Colonic mucosa (tissue), 4 donors: ENCODE measurements around the gene ZDHHC9. TPM values are rescaled to one million over a fixed set of nuclear protein-coding genes. Genes with fewer than 3 reads are reported as not detected.

Experiments
- DNase-seq: peaks from one replicate; pipeline ENCODE4 v3.0.0-alpha.2; 2020
- H3K27ac ChIP-seq: fragments of 200-600 bp; one replicate; pipeline ENCODE4 v1.8.0; 2021
- H3K27me3 ChIP-seq: fragments of 200-600 bp; one replicate; pipeline ENCODE4 v1.8.0; 2021
- H3K36me3 ChIP-seq: fragments of 200-600 bp; one replicate; pipeline ENCODE4 v1.8.0; 2021
- H3K4me1 ChIP-seq: fragments of 200-600 bp; one replicate; pipeline ENCODE4 v1.8.0; 2021; ENCODE audit warnings: mild to moderate bottlenecking
- H3K4me3 ChIP-seq: fragments of 200-600 bp; one replicate; pipeline ENCODE4 v1.8.0; 2021
- H3K9ac ChIP-seq, 2 donors: one replicate each; pipeline ENCODE4 v1.7.0; 2013; ENCODE audit warnings: control low read depth in 2 of 2, low read depth in 2 of 2, low read length in 2 of 2
- H3K9me3 ChIP-seq: fragments of 200-600 bp; one replicate; pipeline ENCODE4 v1.8.0; 2021
- CTCF ChIP-seq: fragments of 200-600 bp; IDR thresholded peaks from one replicate; pipeline ENCODE4 v1.8.0; 2022; ENCODE audit warnings: antibody characterized with exemption, mild to moderate bottlenecking
- intact Hi-C: fragments of 100-400 bp; cut with DNase I; formaldehyde crosslinking; loops from one replicate; pipeline ENCODE4 v1.14.1; 2022
- total RNA-seq, 2 donors: library from RNA; stranded (reverse); fragmentation: NEBNext Ultra II Directional in 1 of 2; extraction: Animal tissue kit (Norgen Biotek cat#: 25700) in 1 of 2; gene quantifications; one replicate each; pipeline ENCODE4 v1.2.1, GENCODE V29; 2021
- donor health status: healthy.
- donor health status: DM: no; HTN: no; CAD: no.
- donor health status: DM: no; HTN: no; CAD: no.

ZDHHC9 gene
- total RNA-seq, 2 donors from 2014 or later: 39.5 to 41.5 TPM

GRCh38 chrX:129798888-129799287 is 44.8 kb downstream of the ZDHHC9 start:
- H3K36me3 ChIP-seq: no peaks in the 10 kb centered on the region
- no peak for DNase-seq
- no peak overlapping the region for H3K9ac ChIP-seq
- H3K27me3 ChIP-seq: no peaks in the 10 kb centered on the region
- no peak overlapping the region for H3K4me3 ChIP-seq
- intact Hi-C loops: no loop called here
- H3K27ac ChIP-seq: no peak overlapping the region
- H3K4me1 ChIP-seq: no peaks in the 10 kb centered on the region
- H3K9me3 ChIP-seq: no peaks in the 10 kb centered on the region
- no peak for TF ChIP-seq CTCF

DNA sequence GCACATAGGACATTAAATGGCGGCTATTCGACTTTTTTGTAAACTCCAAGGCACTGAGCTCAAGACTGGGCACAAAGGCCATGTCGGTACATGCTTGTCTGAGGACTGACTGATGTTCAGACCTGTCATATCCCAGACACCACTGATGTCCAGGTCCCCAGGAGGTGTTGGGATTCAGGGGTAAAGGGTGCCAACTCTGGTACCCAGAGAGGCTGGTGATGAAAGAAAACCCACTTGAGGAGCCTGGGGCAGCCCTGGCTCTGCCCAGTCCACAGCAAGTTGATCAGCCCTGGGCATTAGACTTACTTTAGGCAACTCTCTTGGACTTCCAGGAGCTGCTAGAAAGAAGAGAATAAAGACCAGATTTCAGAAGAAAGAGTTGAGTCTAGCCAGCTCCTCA is 45.2 kb downstream of the ZDHHC9 start:
- intact Hi-C loops: no loop called here
- Histone ChIP-seq H3K4me3 (no peak overlapping the region), H3K4me1 (no peaks in the 10 kb centered on the region), H3K27ac (no peak overlapping the region), H3K27me3 (no peaks in the 10 kb centered on the region), H3K9ac (no peak overlapping the region), H3K36me3 (no peaks in the 10 kb centered on the region), H3K9me3 (no peaks in the 10 kb centered on the region)
- no peak for DNase-seq
- no peak for TF ChIP-seq CTCF

DNA sequence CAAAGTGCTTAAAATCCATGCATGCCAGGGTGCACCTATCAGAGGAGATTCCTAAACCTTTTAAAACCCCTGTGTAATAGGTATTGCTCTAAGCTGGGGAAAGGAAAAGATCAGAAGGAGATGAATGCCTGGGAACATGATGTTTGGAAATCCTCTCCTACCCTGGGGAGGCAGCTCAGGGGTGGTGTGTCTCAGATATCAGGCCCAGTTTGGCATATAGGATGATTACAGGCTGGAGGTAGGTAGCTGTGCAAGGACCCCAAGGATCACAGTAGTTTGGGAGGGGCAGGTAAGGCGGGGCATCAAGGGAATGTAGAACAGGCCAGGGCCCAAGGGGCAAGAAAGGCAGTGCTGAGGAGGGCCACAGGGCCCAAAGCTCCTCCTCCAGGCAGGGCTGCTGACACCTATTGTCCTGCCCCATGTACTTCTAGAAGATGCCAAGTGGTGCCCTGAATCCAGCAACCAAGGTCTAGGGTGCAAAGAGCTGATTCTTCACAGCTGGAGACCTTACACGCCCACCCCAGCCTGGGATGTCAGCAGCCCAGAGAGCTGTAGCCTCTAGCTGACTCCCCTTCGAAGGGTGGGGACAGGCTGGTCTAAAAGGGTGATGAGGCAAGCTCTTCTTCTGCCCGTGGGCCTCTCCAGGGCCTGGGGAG is 46.3 kb downstream of the ZDHHC9 start:
- Histone ChIP-seq H3K36me3 (no peaks in the 10 kb centered on the region), H3K9ac (no peak overlapping the region), H3K27me3 (no peaks in the 10 kb centered on the region), H3K27ac (no peak overlapping the region), H3K9me3 (no peaks in the 10 kb centered on the region), H3K4me3 (no peak overlapping the region), H3K4me1 (no peaks in the 10 kb centered on the region)
- DNase-seq: no peak
- no peak for TF ChIP-seq CTCF
- intact Hi-C loops: no loop called here

DNA sequence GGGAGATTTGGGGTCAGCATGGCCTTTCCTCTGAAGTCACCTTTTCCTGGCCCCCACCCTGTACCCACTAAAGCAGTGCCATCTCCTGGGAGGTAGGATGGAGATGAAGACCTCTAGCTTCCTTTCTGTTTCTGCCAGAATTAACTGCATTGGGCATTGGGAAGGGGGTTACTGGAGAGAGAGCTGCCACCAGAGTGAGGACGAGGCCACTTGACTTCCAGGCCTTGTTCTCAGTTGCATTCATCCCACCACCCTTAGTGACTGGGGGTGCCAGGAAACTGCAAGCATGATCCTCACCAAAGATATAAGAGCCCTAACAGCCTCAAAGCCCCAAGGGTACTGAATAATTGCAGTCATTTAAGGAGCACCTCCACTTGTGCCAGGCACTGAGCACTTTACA is 48.1 kb downstream of the ZDHHC9 start:
- Histone ChIP-seq H3K27ac (no peak overlapping the region), H3K9me3 (no peaks in the 10 kb centered on the region), H3K9ac (no peak overlapping the region), H3K4me3 (no peak overlapping the region), H3K4me1 (no peaks in the 10 kb centered on the region), H3K27me3 (no peaks in the 10 kb centered on the region), H3K36me3 (no peaks in the 10 kb centered on the region)
- no peak for TF ChIP-seq CTCF
- DNase-seq: no peak
- intact Hi-C loops: no loop called here

DNA sequence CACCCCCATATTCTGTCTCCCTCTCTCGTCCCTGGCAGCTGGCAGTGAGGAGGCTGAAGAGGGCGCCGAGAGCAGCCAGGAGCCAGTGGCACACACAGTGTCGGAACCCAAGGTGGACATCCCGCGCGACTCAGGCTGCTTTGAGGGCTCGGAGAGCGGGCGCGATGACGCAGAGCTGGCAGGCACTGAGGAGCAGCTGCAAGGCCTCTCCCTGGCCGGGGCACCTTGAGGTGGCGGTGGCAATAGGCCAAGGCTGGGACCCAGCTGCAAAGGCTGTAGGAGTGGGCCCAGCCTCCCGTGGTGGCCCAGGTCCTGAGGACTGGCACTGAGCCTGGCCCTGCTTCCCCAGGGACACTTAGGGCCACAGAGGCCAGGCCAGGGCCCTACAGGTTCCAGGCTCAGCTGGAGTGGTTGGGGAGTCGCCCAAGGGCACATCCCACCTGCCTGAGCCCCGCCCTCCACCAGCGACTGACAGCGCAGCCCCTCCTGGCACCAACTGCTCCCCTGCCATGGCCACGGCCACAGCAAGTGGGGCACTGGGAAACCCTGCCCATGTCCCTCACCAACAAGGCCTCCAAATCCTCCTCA is 50.0 kb downstream of the ZDHHC9 start:
- intact Hi-C loops: no loop called here
- TF ChIP-seq CTCF: no peak
- Histone ChIP-seq H3K27me3 (no peaks in the 10 kb centered on the region), H3K9ac (no peak overlapping the region), H3K9me3 (no peaks in the 10 kb centered on the region), H3K4me1 (no peaks in the 10 kb centered on the region), H3K27ac (no peak overlapping the region), H3K36me3 (no peaks in the 10 kb centered on the region), H3K4me3 (no peak overlapping the region)
- no peak for DNase-seq
